ENCODE data around the gene RNF213.

The RNF213 gene

DNA sequence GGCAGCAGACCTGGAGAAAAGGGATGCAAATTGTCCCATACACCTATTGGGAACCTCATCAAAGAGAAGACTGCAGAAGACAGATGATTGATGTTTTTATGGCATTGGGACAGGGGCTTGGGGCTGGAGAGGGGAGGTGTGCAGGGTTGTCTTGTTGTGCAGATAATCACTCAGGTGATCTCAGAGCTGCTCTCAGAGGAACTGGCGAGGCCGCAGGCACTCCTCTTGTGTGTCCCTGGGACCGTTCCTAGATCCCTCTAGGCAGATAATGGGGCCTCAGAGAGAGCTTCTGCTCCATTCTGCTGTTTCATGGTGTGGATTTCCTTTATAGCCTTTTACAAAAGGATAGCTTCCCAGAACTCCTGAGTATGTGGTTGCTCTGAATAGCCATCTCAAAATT lies 1.6 kb downstream of the RNF213 start:
- in situ Hi-C loops (cut with MboI; ENCODE audit: low sequenced_read_pairs): no loop called here
- H3K36me3 ChIP-seq (replicated peaks): no peaks in the 10 kb centered on the region; the same call in 1 of the 2 replicates
- no peaks in the 10 kb centered on the region for H3K27me3 ChIP-seq (ENCODE audit: low read depth)
- DNase-seq (ENCODE audit: low spot score in 2 of 2): no peak
- H3K4me3 ChIP-seq: peak overlapping the region; percentile 71; the same call in 1 of the 2 replicates
- peaks cover 14% of the 10 kb centered on the region for H3K4me1 ChIP-seq
- H3K9me3 ChIP-seq: no peaks in the 10 kb centered on the region

DNA sequence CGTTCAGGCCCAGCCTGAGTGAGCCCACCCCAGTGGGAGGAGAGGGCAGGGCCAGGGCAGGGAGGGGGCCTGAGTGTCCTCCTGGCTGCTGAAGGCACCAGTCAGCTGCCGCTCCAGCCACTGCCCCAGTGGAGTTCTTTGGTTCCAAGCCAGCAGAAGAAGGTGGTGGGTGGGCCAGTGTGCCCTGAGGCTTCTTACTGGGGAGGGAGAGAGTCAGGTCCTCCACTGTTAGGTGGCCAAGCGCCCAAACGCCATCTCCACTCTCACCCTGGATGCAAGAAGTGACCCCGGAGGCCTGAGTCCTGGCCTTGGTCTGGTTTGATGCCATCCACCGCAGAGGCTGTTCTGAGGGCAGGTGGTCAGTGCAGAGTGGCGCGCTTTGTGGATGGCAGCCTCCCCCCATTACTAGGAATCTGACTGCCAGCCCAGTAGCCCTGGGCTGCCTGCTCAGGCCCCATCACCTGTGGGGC lies 2.2 kb downstream of the RNF213 start:
- no peak for DNase-seq (ENCODE audit: low spot score in 2 of 2)
- H3K27me3 ChIP-seq (ENCODE audit: low read depth): no peaks in the 10 kb centered on the region
- H3K9me3 ChIP-seq: no peaks in the 10 kb centered on the region
- peaks cover 14% of the 10 kb centered on the region for H3K4me1 ChIP-seq
- no peak overlapping the region for H3K4me3 ChIP-seq
- in situ Hi-C loops (cut with MboI; ENCODE audit: low sequenced_read_pairs): no loop called here
- H3K36me3 ChIP-seq (replicated peaks): no peaks in the 10 kb centered on the region; the same call in 1 of the 2 replicates

DNA sequence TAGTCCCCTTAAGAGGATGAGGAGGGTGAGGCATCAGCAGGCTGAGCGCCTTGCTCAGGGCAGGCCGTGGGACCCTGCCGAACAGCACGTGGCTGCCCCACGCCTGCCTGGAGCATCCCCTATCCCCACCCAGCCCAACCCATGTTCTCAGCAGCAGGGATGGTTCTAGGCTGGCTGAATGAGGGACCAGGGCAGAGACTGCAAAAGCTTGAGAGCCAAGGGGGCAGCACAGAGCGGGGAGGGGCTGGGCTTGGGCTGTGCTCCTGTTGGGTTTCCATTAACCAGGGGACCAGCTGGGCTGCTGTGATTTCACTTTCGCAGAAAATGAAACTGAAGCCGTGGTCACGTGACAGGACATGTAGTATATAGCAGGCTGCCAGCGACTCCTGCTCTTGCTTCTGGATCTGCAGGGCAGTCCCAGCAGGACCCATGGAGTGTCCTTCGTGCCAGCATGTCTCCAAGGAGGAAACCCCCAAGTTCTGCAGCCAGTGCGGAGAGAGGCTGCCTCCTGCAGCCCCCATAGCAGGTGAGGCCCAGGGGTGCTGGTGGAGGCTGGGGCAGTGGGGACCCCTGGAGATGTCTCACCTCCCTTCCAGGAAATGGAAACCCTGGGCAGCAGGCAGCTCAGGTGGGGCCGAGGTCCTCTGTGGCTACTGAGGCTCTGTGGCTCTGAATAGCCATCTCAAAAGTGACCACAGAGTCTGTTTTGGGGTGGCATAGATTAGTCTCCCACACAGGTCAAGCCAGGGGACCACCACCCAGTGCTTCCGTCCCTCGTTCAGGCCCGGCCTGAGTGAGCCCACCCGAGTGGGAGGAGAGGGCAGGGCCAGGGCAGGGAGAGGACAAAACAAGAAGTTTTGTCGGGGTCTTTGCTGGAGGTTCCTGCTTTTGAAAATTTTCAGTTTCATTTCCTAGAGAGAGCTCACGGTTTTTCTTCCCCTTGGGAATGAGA lies 2.9 kb downstream of the RNF213 start:
- H3K4me3 ChIP-seq: no peak overlapping the region

DNA sequence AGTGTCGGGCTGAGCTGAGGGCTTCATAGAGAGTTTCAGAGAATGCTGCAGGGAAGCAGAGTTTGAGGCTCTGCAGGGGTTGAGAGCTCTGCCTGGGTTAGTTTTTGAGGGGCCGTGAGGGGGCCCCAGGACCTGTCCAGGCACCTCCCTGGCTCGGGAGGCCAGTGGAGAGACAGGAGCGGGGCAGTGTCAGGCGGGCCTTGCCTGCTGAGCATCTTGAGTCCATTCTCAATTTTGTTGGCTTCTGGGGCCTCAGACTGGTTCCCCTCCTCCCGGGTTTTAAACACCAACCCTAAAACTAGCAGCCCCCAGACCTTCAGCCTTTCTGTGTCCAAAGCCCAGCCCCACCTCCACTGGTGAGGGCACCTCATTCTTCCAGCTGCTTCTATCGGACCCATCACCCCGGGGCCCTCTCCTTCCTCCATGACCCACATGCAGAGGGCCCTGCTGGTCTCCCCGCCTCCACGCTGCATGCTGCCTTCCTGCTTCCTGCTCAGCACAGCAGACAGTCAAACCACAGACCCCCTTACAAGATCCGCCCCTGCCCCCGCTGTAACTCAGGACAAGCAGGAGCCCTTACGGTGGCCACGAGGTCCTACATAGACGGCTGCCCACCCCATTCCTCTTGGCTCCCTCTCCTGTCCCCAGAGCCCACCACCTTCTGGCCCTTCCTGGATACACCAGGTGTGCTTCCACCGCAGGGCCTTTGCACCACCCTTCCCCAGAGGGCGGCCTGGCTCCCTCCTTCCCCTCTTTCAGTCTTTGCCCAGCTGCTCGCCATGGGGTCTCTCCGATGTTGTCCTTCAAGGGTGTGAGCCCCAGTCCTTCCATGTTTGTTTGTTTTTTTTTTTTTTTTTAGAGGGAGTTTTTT lies 3.8 kb downstream of the RNF213 start:
- H3K4me1 ChIP-seq: peaks cover 10% of the 10 kb centered on the region
- no peaks in the 10 kb centered on the region; the same call in 1 of the 2 replicates for H3K36me3 ChIP-seq (replicated peaks)
- no peak for DNase-seq (ENCODE audit: low spot score in 2 of 2)
- H3K9me3 ChIP-seq: no peaks in the 10 kb centered on the region
- no peaks in the 10 kb centered on the region for H3K27me3 ChIP-seq (ENCODE audit: low read depth)
- in situ Hi-C loops (cut with MboI; ENCODE audit: low sequenced_read_pairs): no loop called here
- no peak overlapping the region for H3K4me3 ChIP-seq

More for the DNA sequence above, 2.9 kb downstream of the RNF213 start:
- Histone ChIP-seq H3K9me3 (no peaks in the 10 kb centered on the region), H3K36me3 (replicated peaks) (no peaks in the 10 kb centered on the region; the same call in 1 of the 2 replicates), H3K27me3 (ENCODE audit: low read depth) (no peaks in the 10 kb centered on the region), H3K4me1 (peaks cover 10% of the 10 kb centered on the region)
- in situ Hi-C loops (cut with MboI; ENCODE audit: low sequenced_read_pairs): no loop called here
- DNase-seq (ENCODE audit: low spot score in 2 of 2): no peak

DNA sequence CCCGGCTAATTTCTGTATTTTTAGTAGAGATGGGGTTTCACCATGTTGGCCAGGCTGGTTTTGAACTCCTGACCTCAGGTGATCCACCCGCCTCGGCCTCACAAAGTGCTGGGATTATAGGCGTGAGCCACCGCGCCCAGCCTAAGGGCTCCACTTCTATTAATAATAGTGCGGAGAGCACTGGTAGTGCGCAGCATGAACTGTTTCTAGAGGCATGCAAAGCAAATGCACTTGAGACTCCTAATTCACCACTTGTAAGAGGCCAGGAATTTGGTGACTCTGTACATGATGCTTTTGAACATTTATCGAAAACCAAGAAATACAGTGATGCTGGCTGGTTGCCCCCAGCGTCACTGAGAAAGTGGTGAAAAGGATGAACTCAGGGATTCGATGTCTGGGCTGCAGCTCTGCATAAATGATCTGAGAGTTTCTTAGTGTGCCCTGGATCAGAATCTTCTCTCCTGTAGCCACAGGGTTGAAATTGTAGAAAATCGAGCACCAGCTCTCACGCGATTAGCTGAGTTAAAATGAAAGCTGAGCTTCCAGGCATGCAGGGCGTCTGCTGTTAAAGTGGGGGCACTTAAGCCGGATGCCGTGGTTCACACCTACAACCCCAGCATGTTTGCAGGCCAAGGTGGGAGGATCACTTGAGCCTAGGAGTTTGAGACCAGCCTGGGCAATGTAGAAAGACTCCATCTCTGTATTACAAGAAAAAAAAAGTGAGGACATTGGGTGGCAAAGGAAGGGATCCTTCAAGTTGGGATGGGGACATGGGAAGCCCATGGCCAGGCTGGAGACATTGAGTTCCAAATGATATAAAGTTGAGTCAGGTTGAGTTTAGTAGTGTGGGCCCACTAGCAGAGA lies 4.8 kb downstream of the RNF213 start:
- Histone ChIP-seq H3K4me1 (peaks cover 6% of the 10 kb centered on the region), H3K9me3 (no peaks in the 10 kb centered on the region), H3K36me3 (replicated peaks) (no peaks in the 10 kb centered on the region; the same call in 1 of the 2 replicates), H3K27me3 (ENCODE audit: low read depth) (no peaks in the 10 kb centered on the region), H3K4me3 (no peak overlapping the region)
- in situ Hi-C loops (cut with MboI; ENCODE audit: low sequenced_read_pairs): no loop called here
- no peak for DNase-seq (ENCODE audit: low spot score in 2 of 2)

DNA sequence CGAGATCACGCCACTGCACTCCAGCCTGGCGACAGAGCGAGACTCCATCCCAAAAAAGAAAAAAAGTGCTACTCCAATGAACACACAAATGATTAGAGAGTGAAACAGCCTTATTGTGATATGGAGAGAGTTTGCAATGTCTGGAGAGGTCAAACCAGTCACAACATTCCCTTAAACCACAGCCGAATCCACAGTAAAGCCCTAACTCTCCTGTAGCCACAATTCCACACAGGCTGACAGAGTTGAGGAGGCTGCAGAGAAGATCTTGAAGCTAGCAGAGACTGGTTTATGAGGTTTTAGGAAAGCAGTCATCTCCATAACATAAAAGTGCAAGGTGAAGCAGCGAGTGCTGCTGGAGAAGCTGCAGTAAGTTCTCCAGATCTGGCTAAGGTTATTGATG lies 6.7 kb downstream of the RNF213 start:
- H3K4me1 ChIP-seq: no peaks in the 10 kb centered on the region
- no peak for DNase-seq (ENCODE audit: low spot score in 2 of 2)
- H3K27me3 ChIP-seq (ENCODE audit: low read depth): no peaks in the 10 kb centered on the region
- no peaks in the 10 kb centered on the region; the same call in 1 of the 2 replicates for H3K36me3 ChIP-seq (replicated peaks)
- no peaks in the 10 kb centered on the region for H3K9me3 ChIP-seq
- no peak overlapping the region for H3K4me3 ChIP-seq
- in situ Hi-C loops (cut with MboI; ENCODE audit: low sequenced_read_pairs): no loop called here

DNA sequence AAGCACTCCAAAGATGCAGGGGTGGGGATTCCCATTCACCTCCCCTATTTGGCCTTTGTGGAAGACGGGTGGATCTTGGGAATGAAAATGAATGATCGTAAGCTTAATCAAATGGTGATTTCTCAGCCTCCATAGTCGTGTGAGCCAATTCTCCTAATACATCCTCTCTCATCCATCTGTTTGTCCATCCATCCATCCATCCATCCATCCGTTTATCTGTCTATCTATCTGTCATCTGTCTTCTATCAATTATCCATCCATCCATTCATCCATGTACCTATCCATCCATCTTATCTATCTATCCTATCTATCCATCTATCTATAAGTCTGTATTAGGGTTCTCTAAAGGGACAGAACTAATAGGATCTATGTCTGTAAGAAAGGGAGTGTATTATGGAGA lies 7.8 kb downstream of the RNF213 start:
- no peaks in the 10 kb centered on the region for H3K4me1 ChIP-seq
- no peaks in the 10 kb centered on the region for H3K27me3 ChIP-seq (ENCODE audit: low read depth)
- DNase-seq (ENCODE audit: low spot score in 2 of 2): no peak
- in situ Hi-C loops (cut with MboI; ENCODE audit: low sequenced_read_pairs): no loop called here
- H3K4me3 ChIP-seq: no peak overlapping the region
- H3K9me3 ChIP-seq: no peaks in the 10 kb centered on the region
- no peaks in the 10 kb centered on the region; the same call in 1 of the 2 replicates for H3K36me3 ChIP-seq (replicated peaks)

DNA sequence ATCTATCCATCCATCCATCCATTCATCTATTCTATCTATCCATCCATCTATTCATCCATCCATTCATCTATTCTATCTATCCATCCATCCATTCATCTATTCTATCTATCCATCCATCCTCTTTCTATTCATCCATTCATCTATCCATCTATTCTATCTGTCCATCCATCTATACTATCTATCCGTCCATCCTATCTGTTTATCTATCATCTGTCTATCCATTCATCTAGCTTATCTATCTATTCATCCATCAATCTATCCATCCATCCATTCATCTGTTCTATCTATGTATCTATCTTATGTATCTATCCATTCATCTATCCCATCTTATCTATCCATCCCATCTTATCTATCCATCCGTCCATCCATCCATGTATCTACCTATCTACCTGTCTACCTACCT lies 8.8 kb downstream of the RNF213 start:
- no peak overlapping the region for H3K4me3 ChIP-seq

DNA sequence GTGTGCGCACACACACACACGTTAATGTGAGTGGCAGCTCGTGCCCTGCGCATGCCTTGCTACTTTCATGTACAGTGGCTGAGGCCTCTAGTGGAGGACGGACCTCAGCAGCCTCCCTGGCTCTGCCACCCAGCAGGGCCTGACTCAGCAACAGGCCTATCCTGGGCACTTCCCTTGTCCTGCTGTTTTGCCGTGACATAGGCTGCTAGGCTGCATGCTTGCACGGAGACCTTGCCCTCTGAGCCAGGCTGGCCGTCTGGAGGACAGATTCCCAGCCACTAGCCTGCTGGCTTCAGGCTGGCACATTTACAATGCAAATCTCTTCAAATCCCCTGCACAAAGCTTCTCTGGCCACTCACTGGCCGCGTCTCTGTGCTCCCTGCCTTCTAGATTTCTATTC lies 9.5 kb downstream of the RNF213 start:
- Histone ChIP-seq H3K27me3 (ENCODE audit: low read depth) (no peaks in the 10 kb centered on the region), H3K9me3 (no peaks in the 10 kb centered on the region), H3K4me3 (no peak overlapping the region), H3K4me1 (no peaks in the 10 kb centered on the region), H3K36me3 (replicated peaks) (no peaks in the 10 kb centered on the region; the same call in 1 of the 2 replicates)
- in situ Hi-C loops (cut with MboI; ENCODE audit: low sequenced_read_pairs): no loop called here
- DNase-seq (ENCODE audit: low spot score in 2 of 2): no peak

More for the DNA sequence above, 8.8 kb downstream of the RNF213 start:
- in situ Hi-C loops (cut with MboI; ENCODE audit: low sequenced_read_pairs): no loop called here
- H3K36me3 ChIP-seq (replicated peaks): no peaks in the 10 kb centered on the region; the same call in 1 of the 2 replicates
- no peaks in the 10 kb centered on the region for H3K9me3 ChIP-seq
- no peaks in the 10 kb centered on the region for H3K27me3 ChIP-seq (ENCODE audit: low read depth)
- DNase-seq (ENCODE audit: low spot score in 2 of 2): no peak
- no peaks in the 10 kb centered on the region for H3K4me1 ChIP-seq

DNA sequence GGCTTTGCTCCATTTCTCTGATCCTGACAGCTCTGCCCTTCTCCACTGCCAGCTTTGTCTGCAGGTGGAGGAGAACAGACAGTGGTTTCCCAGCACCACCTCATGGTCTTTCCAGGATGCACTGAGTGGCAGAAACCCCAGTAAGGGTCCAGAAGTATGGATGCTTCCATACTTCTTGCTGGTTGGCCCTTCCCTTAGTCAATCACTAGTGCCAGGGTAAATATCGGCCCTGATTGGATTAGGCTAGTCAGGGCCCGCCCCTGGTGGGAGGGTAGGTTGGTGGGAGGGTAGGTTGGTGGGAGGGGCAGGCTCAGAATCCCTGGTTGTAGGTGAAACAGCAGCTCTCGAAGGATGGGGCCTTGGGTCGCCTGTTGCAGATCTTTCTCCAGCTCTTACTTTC lies 10.2 kb downstream of the RNF213 start:
- Histone ChIP-seq H3K27me3 (ENCODE audit: low read depth) (no peaks in the 10 kb centered on the region), H3K4me3 (no peak overlapping the region), H3K9me3 (no peaks in the 10 kb centered on the region), H3K4me1 (no peaks in the 10 kb centered on the region), H3K36me3 (replicated peaks) (no peaks in the 10 kb centered on the region; the same call in 1 of the 2 replicates)
- in situ Hi-C loops (cut with MboI; ENCODE audit: low sequenced_read_pairs): no loop called here
- peak in 1 of 2 experiments; percentile 63 for DNase-seq (ENCODE audit: low spot score in 2 of 2)

DNA sequence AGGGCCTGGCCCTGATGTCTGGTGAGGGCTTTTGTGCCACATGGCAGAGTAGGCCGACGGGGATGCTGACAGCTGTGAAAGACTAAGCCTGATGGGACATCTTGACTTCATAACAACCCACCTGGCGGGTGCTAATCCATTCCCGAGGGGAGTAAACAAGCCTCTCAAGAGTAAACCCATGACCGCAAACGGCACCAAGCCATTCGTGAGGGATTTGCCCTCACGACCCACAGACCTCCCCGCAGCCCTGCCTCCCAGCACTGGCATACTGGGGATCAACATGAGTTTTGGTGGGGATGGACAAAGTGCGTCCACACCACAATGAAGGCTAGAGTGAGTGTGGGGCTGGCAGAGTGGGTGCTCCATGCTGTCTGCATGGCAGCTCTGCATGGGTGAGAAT lies 11.7 kb downstream of the RNF213 start:
- no peaks in the 10 kb centered on the region for H3K4me1 ChIP-seq
- no peaks in the 10 kb centered on the region for H3K9me3 ChIP-seq
- H3K4me3 ChIP-seq: no peak overlapping the region
- in situ Hi-C loops (cut with MboI; ENCODE audit: low sequenced_read_pairs): no loop called here
- H3K27me3 ChIP-seq (ENCODE audit: low read depth): no peaks in the 10 kb centered on the region
- no peaks in the 10 kb centered on the region; the same call in 1 of the 2 replicates for H3K36me3 ChIP-seq (replicated peaks)
- no peak for DNase-seq (ENCODE audit: low spot score in 2 of 2)

DNA sequence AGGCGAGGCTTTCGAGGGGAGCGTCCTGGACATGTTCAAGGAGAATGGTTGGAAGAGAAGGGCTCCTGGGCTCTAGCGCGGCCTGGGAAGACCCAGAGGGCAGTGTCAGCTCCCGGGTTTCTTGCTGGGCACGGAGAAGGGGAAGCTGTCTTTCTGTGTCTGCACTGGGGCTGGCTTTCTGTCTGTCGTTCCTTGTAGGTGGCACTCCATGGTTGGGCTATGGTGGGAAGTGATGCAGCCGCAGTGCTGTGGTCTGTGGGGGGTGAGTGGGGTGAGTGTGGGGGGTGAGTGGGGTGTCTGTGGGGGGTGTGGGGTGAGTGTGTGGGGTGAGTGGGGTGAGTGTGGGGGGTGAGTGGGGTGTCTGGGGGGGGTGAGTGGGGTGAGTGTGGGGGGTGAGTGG lies 13.7 kb downstream of the RNF213 start:
- no peaks in the 10 kb centered on the region for H3K36me3 ChIP-seq (replicated peaks)
- no peak for DNase-seq (ENCODE audit: low spot score in 2 of 2)
- H3K27me3 ChIP-seq (ENCODE audit: low read depth): no peaks in the 10 kb centered on the region
- in situ Hi-C loops (cut with MboI; ENCODE audit: low sequenced_read_pairs): no loop called here
- H3K9me3 ChIP-seq: no peaks in the 10 kb centered on the region
- H3K4me3 ChIP-seq: no peak overlapping the region
- no peaks in the 10 kb centered on the region for H3K4me1 ChIP-seq

DNA sequence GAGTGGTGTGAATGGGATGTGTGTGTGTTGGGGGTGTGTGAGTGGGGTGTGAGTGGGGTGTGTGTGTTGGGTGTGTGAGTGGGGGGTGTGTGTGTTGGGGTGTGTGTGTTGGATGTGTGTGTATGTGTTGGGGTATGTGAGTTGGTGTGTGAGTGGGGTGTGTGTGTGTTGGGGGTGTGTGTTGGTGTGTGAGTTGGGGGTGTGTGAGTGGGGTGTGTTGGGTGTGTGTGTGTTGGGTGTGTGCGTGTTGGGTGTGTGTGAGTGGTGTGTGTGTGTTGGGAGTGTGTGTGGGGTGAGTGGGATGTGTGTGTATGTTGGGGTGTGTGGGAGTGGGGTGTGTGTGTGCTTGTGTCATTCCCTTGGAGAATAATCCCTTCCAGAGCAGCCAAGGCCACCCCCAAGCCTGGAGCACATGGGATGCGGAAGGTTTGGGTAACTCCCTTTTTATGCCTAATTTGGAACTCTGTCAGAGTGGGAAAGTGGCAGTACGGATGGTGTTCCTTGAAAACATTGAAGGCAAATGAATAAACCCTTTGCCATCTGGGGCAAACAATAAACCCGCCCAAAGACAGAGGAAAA lies 14.3 kb downstream of the RNF213 start:
- no peak for DNase-seq (ENCODE audit: low spot score in 2 of 2)
- Histone ChIP-seq H3K36me3 (replicated peaks) (no peaks in the 10 kb centered on the region), H3K4me3 (no peak overlapping the region), H3K27me3 (ENCODE audit: low read depth) (no peaks in the 10 kb centered on the region), H3K4me1 (no peaks in the 10 kb centered on the region), H3K9me3 (no peaks in the 10 kb centered on the region)
- in situ Hi-C loops (cut with MboI; ENCODE audit: low sequenced_read_pairs): no loop called here

Measured in HAP-1 (cell line).